NCI-H2227 (cell line): ENCODE results near the gene TIGD6.
"Not testable (repeated sequence)": the region's sequence is repeated elsewhere in the genome, so short reads cannot be mapped to it uniquely, and the experiment has no call there.

Experiments used
- DNase-seq: peaks from one replicate; lab custom pipeline; 2025; ENCODE audit not compliant: unreplicated experiment; lab: John Stamatoyannopoulos, UW

Gene TIGD6

GRCh38 chr5:149943177-149943949 is 57.1 kb downstream of the TIGD6 start:
- not testable (repeated sequence) for DNase-seq
